NCI-H128 (cell line): ENCODE measurements around the gene PHF19.

ENCODE experiments used
- DNase-seq: peaks from one replicate; lab custom pipeline; 2025; ENCODE audit not compliant: unreplicated experiment; lab: John Stamatoyannopoulos, UW

PHF19 gene

GRCh38 chr9:120874226-120875194, 2.5 kb downstream of the PHF19 start:
- DNase-seq, result no peak

- no peak for DNase-seq
Measured at GRCh38 chr9:120873512-120873911, 3.5 kb downstream of the PHF19 start.

- DNase-seq, result no peak
Measured at GRCh38 chr9:120872791-120873502, 4.0 kb downstream of the PHF19 start.

- DNase-seq, result no peak
Measured at GRCh38 chr9:120870206-120870605, 6.8 kb downstream of the PHF19 start.

DNA sequence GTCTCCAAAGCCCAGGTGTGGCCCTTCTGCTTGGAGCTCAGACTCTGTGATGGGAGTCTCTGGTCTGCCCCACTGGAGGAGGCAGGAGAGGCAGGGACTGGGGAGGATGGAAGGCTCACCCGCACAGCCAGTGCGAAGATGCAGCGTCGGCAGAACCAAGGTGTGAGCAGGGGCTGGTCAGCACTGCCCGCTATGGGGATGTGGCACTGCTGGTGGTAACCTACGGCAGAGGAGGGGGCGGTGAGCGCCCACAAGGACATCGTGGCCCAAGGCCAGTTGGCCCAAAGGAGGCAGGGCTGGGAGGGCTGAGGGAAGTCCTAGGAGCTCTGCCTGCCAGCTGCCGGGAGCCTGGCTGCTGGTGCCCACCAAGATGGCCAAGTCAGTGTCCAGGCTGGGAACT, 7.3 kb downstream of the PHF19 start:
- DNase-seq, result no peak

DNA sequence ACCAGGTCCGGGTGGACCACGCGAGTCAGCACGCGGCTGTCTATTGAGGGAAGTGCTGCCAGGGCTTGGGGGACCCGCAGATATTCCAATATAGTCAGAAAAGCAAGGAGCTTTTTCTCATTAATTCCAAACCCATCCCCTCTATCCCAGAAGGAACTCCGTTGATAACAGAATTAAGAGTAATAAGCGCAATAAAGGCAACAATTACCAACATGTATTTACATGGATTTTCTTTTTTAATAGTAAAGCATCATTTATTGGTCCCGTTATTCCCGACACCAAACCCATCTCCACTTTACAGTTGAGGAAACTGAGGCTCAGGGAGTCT, 7.7 kb downstream of the PHF19 start:
- DNase-seq, result no peak

GRCh38 chr9:120868676-120869359, 8.2 kb downstream of the PHF19 start:
- no peak for DNase-seq

DNA sequence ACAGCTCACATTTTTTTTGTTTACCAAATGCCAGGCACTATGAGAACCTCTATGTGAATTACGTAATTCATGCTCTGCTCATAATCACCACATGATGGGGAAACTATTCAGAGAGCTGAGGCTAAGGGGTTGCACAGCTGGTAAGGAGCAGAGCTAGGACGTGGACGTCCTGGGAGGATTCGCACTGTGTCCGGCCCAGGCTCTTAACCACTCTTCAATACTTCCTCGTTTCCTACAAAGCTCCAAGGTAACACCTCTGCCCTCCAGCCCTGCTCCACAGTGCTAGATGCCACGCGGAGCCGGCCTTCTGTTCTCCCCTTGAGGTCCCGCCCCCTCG, 8.7 kb downstream of the PHF19 start:
- DNase-seq, result no peak

GRCh38 chr9:120867676-120868338, 9.2 kb downstream of the PHF19 start:
- no peak for DNase-seq

GRCh38 chr9:120866651-120867050, 10.3 kb downstream of the PHF19 start:
- DNase-seq, result no peak

DNA sequence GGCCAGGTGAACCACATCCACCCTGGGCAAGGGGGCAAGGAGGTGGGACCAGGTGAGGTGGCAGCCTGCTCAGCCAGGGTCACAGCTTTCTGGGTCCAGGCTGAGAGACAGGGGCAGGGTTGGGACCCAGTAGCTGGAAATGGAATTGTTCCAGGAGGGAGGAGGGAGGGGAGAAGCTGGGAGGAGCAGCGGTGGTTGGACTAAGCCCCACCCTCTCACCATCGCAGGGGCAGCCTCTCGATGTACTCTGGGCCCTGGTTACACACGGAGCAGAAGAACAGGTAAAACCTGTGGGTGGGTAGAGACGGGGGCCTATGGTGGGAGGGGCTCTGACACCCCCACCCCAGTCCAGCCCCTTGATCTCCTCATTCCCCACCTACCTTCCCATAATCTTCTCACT, 11.2 kb downstream of the PHF19 start:
- no peak for DNase-seq

DNA sequence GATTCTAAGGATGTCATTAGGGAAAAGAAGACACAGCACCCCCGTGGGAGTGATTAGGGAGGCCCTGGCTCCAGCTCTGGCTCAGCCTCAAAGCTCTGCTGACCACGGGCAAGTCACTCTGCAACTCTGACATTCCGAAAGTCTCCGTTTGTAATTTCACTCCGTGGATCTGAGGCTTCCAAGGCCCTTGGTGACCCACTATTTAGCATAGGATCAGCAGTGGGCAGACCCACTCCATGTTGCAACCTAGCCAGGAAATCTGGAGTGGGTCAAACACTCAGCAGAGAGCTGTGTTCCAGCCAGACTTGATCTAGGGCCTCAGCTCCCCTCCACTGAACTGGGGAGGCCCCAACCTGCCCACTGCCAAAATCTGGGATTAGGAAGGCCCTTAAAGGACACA, 11.8 kb downstream of the PHF19 start:
- DNase-seq, result no peak

DNA sequence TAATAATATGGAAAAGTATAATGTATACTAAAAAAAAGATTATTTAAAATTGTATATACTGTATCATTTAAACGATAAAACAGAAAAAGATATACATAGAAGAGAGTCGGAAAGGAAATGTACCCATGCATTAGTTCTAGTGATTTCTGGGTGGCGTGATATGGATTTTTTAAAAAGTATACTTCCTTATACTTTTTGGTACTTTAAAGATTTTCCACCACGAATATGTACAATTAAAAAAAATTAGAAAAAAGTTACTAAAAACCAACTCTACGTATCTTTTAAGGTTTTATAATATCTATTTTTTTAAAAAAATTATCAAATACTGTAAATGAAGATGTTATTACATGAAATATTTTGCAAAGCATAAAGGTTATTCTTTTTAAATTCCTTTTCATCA, 12.3 kb downstream of the PHF19 start:
- DNase-seq, result no peak

GRCh38 chr9:120863833-120864232, 13.2 kb downstream of the PHF19 start:
- DNase-seq, result no peak

DNA sequence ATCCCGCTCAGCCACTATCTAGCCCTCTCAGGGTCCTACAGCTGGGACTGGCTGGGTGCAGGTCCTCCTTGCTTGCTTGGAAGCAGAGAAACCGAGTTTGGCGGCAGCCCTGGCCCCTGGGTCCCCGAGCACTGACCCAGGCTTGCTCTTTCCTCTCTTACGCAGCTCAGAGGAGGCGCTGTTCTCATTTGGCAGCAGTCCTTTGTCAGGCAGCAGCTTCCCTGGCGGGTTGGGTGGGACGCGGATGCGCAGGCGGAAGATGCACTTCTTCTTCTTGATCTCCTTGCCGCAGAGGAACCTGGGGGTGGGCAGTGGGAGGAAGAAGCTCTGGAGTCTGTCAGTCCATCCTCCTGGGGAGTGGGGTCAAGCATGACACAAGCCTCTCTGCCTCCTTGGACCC, 14.5 kb downstream of the PHF19 start:
- no peak for DNase-seq

DNA sequence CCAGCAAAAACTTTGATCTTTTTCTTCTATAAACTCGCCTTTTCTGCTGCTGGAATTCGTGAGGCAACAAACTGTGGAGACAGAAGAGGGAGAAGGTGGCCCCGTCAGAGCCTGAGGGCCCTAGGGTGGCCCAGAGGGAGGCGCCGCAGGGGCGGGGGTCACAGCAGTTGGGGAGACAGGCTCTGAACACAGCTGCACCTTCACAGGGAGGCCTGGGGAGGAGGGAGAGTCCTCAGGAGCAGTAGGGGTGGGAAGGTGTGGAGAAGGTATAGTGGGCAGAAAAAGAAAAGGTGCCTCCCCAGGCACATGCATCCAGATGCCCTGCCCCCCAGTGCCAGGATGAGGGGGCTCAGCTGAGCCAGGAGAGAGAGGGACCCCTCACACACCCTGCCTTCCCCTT, 15.1 kb downstream of the PHF19 start:
- no peak for DNase-seq

GRCh38 chr9:120860083-120860482, 16.9 kb downstream of the PHF19 start:
- no peak for DNase-seq

- no peak for DNase-seq
Measured at GRCh38 chr9:120859361-120859760, 17.6 kb downstream of the PHF19 start.

DNA sequence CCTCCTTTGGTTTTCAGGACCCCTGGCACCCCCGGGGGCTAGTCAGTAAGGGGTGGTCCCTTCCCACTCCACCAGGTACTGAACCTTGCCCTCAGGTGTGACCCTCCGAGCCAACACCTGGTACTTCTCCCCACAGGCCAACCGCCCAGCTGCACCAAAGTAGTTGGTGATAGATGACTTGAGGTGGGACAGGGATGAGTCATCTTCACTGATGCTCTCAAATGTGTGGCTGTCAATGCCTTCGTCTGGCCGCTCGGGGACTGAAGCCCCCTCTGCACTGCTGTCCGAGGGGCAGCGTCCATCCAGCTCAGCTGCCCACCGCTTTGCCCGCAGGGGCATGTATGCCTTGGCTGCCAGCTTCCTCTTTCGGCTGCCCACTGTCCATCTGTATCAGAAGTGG, 19.1 kb downstream of the PHF19 start:
- DNase-seq, result no peak

- no peak for DNase-seq
Measured at GRCh38 chr9:120857481-120857880, 19.5 kb downstream of the PHF19 start.

DNA sequence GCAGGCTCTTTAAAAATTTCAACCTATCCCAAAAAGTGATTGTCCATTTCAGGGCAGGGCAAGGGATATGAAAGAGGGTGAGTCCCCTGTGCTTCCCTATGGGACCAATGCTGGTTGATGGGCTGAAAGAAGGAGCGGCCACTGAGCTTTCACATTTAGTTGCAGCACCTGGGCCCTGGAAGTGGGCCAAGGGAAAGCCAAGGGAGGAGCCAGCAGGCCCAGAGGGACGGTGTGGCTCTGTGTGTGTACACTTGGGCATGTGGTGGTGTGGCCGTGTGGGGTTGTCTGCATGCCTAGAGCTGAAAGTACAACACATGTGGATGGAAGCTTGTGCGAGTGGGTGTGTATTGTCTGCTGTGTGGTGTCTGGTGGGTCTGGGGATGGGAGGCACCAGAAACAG, 20.3 kb downstream of the PHF19 start:
- no peak for DNase-seq
